ENCODE results near the gene PROX1.

DNA sequence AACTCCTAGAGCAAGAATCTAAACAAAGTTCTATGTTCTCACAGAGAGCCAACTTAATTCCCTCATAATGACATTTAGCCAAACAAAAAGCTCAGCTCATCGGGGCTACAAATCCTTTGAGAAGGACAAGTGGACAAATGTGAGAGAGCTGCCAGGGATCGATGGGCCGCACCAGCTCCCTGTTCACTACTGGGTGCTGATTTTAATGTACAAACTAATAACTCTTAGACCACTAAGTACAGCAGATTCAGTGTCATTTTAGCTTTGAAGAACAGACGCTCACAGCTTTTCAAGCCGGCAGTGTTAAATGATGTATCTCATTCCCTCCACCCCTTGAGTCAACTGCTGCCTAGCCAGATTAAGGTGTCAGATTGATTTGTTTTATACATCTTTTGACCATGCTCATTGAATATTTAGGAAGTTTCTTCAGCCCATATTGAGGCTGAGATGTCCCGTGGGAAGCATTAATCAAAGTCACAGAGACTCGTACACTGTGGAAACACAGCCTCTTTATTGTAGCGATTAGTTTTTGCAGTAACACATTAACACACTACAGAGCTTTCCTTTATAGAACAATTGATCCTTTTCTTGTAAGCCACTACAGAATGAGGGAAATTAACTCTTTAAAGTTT, 21.1 kb downstream of the PROX1 start:
- no peak for TF ChIP-seq EP300 (IDR thresholded peaks at IDR 0.05)
- TF ChIP-seq, protein P1, sequence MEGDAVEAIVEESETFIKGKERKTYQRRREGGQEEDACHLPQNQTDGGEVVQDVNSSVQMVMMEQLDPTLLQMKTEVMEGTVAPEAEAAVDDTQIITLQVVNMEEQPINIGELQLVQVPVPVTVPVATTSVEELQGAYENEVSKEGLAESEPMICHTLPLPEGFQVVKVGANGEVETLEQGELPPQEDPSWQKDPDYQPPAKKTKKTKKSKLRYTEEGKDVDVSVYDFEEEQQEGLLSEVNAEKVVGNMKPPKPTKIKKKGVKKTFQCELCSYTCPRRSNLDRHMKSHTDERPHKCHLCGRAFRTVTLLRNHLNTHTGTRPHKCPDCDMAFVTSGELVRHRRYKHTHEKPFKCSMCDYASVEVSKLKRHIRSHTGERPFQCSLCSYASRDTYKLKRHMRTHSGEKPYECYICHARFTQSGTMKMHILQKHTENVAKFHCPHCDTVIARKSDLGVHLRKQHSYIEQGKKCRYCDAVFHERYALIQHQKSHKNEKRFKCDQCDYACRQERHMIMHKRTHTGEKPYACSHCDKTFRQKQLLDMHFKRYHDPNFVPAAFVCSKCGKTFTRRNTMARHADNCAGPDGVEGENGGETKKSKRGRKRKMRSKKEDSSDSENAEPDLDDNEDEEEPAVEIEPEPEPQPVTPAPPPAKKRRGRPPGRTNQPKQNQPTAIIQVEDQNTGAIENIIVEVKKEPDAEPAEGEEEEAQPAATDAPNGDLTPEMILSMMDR (IDR thresholded peaks at IDR 0.05), result no peak
- no peak for TF ChIP-seq POLR2A (IDR thresholded peaks at IDR 0.05)
